HT1080 (cell line): ENCODE measurements around the gene LSP1. TPM values are rescaled to one million over a fixed set of nuclear protein-coding genes. Genes with fewer than 3 reads are reported as not detected.

ENCODE experiments used
- DNase-seq: peaks from one replicate; pipeline ENCODE4 v3.0.0-alpha.2; 2015; ENCODE audit warnings: low read depth
- total RNA-seq: library from RNA; depleted of rRNA; stranded (reverse); fragments of >200 nt; shearing (Covaris generic); gene quantifications from 2 replicates; pipeline ENCODE4 v1.2.3, GENCODE V29; 2014

The LSP1 gene
- total RNA-seq, 1 experiment from 2014 or later = 1.2 TPM

DNA sequence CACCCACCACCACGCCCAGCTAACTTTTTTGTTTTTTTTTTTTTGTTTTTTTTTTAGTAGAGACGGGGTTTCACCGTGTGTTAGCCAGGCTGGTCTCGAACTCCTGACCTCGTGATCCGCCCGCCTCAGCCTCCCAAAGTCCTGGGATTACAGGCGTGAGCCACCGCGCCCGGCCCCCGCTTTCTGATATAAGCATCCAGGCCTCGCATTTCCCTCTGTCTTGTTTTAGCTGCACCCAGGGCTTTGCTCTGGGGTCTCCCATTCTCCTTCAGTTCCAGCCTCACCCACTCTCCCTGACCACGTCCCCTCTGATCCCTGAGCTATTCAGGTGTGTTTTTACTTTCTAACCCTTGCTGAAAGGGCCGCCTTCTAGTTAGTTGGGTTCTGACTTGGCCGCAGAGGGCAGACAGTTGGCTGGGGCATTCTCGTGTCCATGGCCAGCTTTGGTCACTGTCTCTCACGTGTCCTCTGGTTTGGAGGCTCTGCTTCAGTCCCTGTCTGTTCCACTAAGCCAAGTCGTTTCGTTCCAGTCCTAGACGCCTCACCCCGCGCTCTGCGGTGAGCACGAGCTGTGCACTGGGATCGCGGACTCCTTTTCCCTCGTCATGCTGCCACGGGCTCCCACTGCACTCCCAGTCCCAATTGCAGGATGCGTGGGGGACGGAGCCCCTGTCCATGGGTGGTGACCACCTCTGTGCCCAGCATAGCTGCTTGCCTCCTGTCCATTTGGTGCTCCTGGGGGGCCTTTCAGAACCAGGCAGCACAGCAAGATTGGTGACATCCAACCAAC, 60.6 kb downstream of the LSP1 start:
- no peak for DNase-seq

GRCh38 chr11:1915795-1916131, 62.9 kb downstream of the LSP1 start:
- DNase-seq = no peak

- no peak for DNase-seq
Observed at GRCh38 chr11:1916132-1916985, 63.5 kb downstream of the LSP1 start.

GRCh38 chr11:1916986-1917522, 64.2 kb downstream of the LSP1 start:
- DNase-seq = no peak

- no peak for DNase-seq
Observed at GRCh38 chr11:1917523-1918435, 64.9 kb downstream of the LSP1 start.

DNA sequence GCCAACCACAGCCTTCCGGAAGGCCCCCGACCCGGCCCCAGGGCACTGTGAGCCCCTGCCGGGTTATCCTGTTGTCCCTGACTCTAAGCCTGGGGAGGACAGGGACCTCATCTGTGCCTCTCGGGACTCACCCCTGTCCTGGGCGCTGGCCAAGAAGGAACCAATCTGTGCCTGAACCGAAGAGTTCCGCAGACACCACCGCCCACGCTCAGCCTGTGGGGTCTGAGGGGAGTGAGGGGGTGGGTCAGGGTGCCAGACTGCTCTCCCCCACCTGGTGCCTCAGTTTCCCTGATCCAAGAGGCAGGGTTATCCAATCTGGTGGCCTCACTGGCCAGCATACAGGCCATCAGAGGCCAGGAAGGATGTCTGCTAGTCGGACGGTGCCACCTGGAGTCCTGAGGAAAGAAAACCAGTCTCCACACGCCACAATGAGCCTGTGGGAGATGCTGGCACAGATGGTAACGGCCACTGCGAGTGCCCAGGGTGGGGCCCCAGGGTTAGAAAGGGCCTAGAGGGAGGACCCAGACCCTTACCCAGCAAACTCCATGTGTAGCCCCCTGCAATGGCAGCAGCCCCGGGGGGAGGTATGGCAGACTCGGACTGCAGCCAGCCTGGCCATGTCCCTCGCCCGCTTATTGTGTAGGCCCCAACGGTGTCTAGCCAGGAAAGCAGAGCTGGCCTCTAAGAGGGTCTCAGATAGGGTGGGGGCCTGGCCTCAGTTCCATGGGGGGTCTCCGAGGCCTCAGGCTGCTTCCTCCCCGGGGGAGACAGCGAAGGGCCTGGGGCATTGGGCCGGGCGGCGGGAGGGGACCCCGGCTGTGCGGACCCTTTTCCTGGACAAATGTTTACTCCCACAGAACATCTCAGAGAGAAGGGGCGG, 65.8 kb downstream of the LSP1 start:
- no peak for DNase-seq

GRCh38 chr11:1919391-1920127, 66.7 kb downstream of the LSP1 start, which contains the start of gene TNNT3:
Gene TNNT3, plus strand, starts transcription at chr11:1919703. Its CDS starts 3,172 bp downstream, at chr11:1922875.
- no peak for DNase-seq

DNA sequence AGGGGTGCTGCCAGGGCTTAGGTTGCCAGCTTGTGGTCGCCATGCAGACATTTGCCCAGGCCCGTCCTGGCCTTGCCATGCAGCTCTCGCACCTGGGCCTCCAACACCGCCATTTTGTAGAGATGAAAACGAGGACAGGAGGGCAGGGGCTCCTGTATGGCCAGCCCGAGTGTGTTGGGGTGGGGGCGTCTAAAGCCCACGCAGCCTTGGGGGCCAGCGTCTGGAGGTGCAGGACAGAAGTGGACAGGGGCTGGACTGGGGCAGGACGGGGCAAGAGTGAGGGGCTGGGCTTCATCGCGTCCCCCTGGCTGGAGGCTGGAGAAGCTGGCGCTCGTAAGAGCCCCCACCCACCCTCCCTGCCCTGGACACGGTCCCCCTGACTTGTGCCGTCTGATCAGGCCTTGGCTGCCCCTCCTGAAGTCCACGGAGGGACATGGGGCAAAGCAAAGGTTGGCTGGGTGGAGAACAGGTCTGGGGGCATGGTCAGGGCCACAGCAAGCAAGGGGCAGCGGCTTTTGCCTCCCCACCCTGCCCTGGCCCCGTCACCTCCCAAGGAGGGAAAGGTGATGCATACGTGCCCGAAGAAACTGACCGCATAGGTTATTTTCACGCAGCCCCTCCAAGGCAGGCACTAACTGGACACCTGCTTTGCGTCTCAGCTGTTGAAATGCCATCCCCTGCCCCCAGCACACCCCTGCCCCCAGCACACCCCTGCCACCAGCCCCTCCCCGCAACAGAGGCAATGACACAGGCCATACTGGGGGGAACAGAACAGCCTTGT, 67.4 kb downstream of the LSP1 start:
- no peak for DNase-seq

DNA sequence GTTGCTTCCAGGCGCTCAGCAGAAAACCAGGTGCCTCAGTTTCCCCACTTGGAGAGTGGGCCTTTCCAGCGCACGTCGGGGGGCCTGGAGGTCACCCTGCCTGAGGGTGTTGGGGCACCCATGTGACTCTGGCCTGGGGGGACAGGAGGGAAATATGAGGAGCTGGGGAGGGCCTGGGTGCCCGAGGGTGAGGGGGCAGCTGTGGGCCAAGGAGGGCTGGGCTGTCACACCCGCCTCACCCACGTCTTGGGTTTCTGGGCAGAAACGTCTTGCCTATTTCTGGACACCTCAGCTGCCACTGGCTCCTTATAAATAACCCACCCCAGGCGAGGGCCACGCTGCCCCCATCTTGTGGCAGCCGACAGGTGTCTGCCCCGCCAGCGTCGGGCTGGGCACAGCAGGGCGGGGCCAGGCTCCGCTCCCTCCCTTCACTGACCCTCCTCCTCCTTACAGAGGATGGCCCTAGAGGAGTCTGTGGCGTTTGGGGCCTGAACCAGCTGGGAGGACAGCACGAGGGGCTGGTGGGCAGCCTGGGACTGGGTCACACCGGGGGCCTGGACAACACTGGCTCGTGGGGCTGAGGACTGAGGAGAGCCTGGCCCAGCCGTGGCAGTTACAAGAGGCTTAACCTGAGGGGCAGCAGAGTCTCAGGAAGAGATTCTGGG, 68.2 kb downstream of the LSP1 start:
- no peak for DNase-seq

GRCh38 chr11:1921574-1922141, 68.8 kb downstream of the LSP1 start:
- DNase-seq = no peak

GRCh38 chr11:1922481-1923081, 69.7 kb downstream of the LSP1 start:
- DNase-seq = no peak

DNA sequence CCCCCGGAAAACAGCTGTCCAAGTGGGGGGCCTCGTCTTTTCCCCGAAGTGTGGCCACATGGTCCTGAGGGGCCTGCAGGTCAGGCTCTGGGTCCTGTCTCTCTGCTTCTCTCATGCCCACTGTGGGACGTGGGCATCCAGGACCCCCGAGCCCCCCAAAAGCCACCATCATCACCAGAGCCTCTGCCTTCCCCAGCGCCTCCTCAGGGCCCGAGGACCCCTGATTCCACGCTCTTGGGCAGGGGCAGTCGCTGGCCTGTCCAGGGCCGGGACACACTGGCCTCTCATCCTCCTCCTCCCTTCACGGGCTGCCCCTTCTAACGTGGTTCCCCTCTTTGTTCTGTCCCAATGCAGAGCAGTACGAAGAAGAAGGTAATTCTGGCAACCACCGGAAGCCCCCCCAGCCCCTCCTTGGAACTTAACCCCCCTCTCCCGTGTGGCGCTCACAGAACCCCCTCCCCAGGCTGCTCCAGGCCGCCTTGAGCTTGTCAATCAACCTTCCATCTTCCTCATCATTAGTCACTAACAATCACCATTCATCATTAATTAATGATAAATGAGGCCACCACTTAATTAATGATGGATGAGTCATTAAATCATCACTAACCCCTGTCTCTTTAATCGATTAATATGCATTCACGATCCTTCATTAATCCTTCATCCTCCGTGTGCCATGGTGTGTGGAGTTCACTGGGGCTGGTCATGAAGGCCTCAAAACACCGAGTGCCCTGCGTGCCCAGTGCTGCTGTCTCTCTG, 70.5 kb downstream of the LSP1 start:
- DNase-seq = no peak

DNA sequence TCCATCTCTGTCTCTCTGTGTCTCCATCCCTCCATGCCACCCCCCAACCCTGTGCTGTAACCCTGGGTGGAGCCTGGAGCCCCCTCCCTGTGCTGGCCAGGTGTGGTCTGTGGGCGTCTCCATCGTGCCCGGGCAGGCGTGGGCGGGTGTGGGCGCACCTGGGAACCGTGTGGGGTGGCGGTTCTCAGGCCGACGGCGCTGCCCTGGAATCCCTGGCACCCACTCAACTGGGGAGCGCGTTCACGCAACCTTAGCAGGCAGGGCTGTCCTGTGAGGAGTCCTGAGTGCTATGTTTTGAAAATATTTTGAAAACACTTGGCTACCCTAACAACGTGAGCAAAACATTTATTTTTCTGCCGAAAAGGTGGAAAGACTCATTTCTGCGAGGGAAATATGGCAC, 71.3 kb downstream of the LSP1 start:
- no peak for DNase-seq

GRCh38 chr11:1924646-1925372, 71.9 kb downstream of the LSP1 start:
- no peak for DNase-seq

- DNase-seq = no peak
Observed at GRCh38 chr11:1925373-1926155, 72.7 kb downstream of the LSP1 start.
